GM23248 (cell line): ENCODE measurements around the gene MTCL3.

Experiments used
- DNase-seq: peaks from one replicate; pipeline ENCODE4 v3.0.0-alpha.2; 2015
- H2AFZ ChIP-seq: fragments of 200-600 bp; sonication (generic); 2 replicates; pipeline ENCODE4 v1.6.1; 2016; ENCODE audit warnings: antibody characterized with exemption
- H3F3A ChIP-seq: fragments of 200-600 bp; sonication (generic); 2 replicates; pipeline ENCODE4 v1.6.1; 2016; ENCODE audit warnings: mild to moderate bottlenecking, antibody characterized with exemption, mixed run types; ENCODE audit not compliant: insufficient read depth
- H3K27ac ChIP-seq: fragments of 200-600 bp; sonication (generic); 2 replicates; pipeline ENCODE4 v1.5.1; 2016; ENCODE audit warnings: mild to moderate bottlenecking
- H3K27me3 ChIP-seq: fragments of 200-600 bp; sonication (generic); replicated peaks from 2 replicates; pipeline ENCODE4 v1.6.1; 2016; ENCODE audit warnings: mild to moderate bottlenecking; ENCODE audit not compliant: insufficient read depth
- H3K36me3 ChIP-seq: fragments of 200-600 bp; sonication (generic); 2 replicates; pipeline ENCODE4 v1.6.1; 2016; ENCODE audit warnings: low read depth, mild to moderate bottlenecking
- H3K4me1 ChIP-seq: fragments of 200-600 bp; sonication (generic); 2 replicates; pipeline ENCODE4 v1.6.1; 2016; ENCODE audit warnings: mild to moderate bottlenecking; ENCODE audit not compliant: insufficient read depth
- H3K4me2 ChIP-seq: fragments of 200-600 bp; sonication (generic); one replicate; pipeline ENCODE4 v1.6.1; 2016; ENCODE audit warnings: mild to moderate bottlenecking; ENCODE audit not compliant: unreplicated experiment
- H3K4me3 ChIP-seq: fragments of 200-600 bp; sonication (generic); 2 replicates; pipeline ENCODE4 v1.5.1; 2016; ENCODE audit warnings: mild to moderate bottlenecking
- H3K79me2 ChIP-seq: fragments of 200-600 bp; sonication (generic); 2 replicates; pipeline ENCODE4 v1.6.1; 2016; ENCODE audit warnings: mild to moderate bottlenecking; ENCODE audit not compliant: insufficient read depth
- H3K9ac ChIP-seq: fragments of 200-600 bp; sonication (generic); 2 replicates; pipeline ENCODE4 v1.6.1; 2016; ENCODE audit warnings: mild to moderate bottlenecking
- H3K9me2 ChIP-seq: fragments of 200-600 bp; sonication (generic); 2 replicates; pipeline ENCODE4 v1.6.1; 2016; ENCODE audit warnings: mixed run types, mild to moderate bottlenecking, moderate library complexity; ENCODE audit not compliant: insufficient read depth
- H3K9me3 ChIP-seq: fragments of 200-600 bp; sonication (generic); one replicate; pipeline ENCODE4 v1.6.1; 2017; ENCODE audit warnings: low read depth
- H4K20me1 ChIP-seq: fragments of 200-600 bp; sonication (generic); 2 replicates; pipeline ENCODE4 v1.6.0; 2016; ENCODE audit not compliant: insufficient read depth
- EZH2 ChIP-seq: fragments of 200-600 bp; sonication (generic); IDR thresholded peaks from 2 replicates; pipeline ENCODE4 v1.6.1; 2018; ENCODE audit warnings: antibody characterized with exemption, mild to moderate bottlenecking; ENCODE audit not compliant: insufficient read depth, poor library complexity, severe bottlenecking
- EZH2phosphoT487 ChIP-seq: fragments of 200-600 bp; sonication (generic); IDR thresholded peaks from 2 replicates; pipeline ENCODE4 v1.6.1; 2018; ENCODE audit warnings: antibody characterized with exemption, moderate library complexity, mild to moderate bottlenecking, low read depth; ENCODE audit not compliant: insufficient read depth
- WGBS, 2 experiments: methylation state at CpG; one replicate each; pipeline ENCODE4 v1.1.6; 2015 to 2017; ENCODE audit warnings: low lambda C conversion rate in 2 of 2, low coverage in 1 of 2; ENCODE audit errors: missing lambda C conversion rate in 2 of 2; 5-methylcytosine and 5-hydroxymethylcytosine counted together
- in situ Hi-C: fragments of 300-500 bp; cut with MboI; formaldehyde crosslinking; loops from 2 replicates; pipeline ENCODE4 v1.15.0; 2020

Gene MTCL3

GRCh38 chr6:127547904-127548649, 28.9 kb upstream of the MTCL3 start:
- Histone ChIP-seq H3K36me3 (no peaks in the 10 kb centered on the region), H3K4me1 (peaks cover 12% of the 10 kb centered on the region), H3K27ac (no peak overlapping the region), H3F3A (no peaks in the 10 kb centered on the region), H3K4me3 (no peak overlapping the region), H2AFZ (no peak overlapping the region), H3K9ac (no peak overlapping the region), H3K9me3 (no peaks in the 10 kb centered on the region), H3K9me2 (no peaks in the 10 kb centered on the region), H4K20me1 (no peaks in the 10 kb centered on the region), H3K4me2 (no peak overlapping the region), H3K27me3 (no peaks in the 10 kb centered on the region), H3K79me2 (no peaks in the 10 kb centered on the region)
- TF ChIP-seq EZH2phosphoT487 (no peak), EZH2 (no peak)
- WGBS, 2 experiments = 68 to 74% methylated on average over 2 of the region's 2 CpGs
- in situ Hi-C loops = loop anchor here (10.0 kb wide), 1 partner anchor 243 kb away; no protein-coding TSS in a partner anchor
- peak; percentile 38 for DNase-seq

- TF ChIP-seq EZH2phosphoT487 (no peak), EZH2 (no peak)
- Histone ChIP-seq H4K20me1 (no peaks in the 10 kb centered on the region), H3K4me3 (no peak overlapping the region), H3K4me2 (no peak overlapping the region), H3K9me3 (no peaks in the 10 kb centered on the region), H3K4me1 (peaks cover 12% of the 10 kb centered on the region), H3K36me3 (no peaks in the 10 kb centered on the region), H3K9me2 (no peaks in the 10 kb centered on the region), H3K27ac (no peak overlapping the region), H3K9ac (no peak overlapping the region), H3K79me2 (no peaks in the 10 kb centered on the region), H3K27me3 (no peaks in the 10 kb centered on the region), H3F3A (no peaks in the 10 kb centered on the region), H2AFZ (no peak overlapping the region)
- peak; percentile 40 for DNase-seq
- WGBS, 2 experiments = 57 to 74% methylated on average over 1 of the region's 1 CpG
- in situ Hi-C loops = loop anchor here (10.0 kb wide), 1 partner anchor 242 kb away; no protein-coding TSS in a partner anchor
Measured at GRCh38 chr6:127547215-127547614, 28.1 kb upstream of the MTCL3 start.

GRCh38 chr6:127539272-127539671, 20.1 kb upstream of the MTCL3 start:
- Histone ChIP-seq H3K27ac (no peak overlapping the region), H3K36me3 (no peaks in the 10 kb centered on the region), H3K4me3 (no peak overlapping the region), H3K9me2 (no peaks in the 10 kb centered on the region), H3K27me3 (no peaks in the 10 kb centered on the region), H3K9me3 (no peaks in the 10 kb centered on the region), H4K20me1 (no peaks in the 10 kb centered on the region), H2AFZ (no peak overlapping the region), H3K4me2 (no peak overlapping the region), H3F3A (no peaks in the 10 kb centered on the region), H3K79me2 (no peaks in the 10 kb centered on the region), H3K9ac (no peak overlapping the region), H3K4me1 (no peaks in the 10 kb centered on the region)
- TF ChIP-seq EZH2phosphoT487 (no peak), EZH2 (no peak)
- WGBS, 2 experiments = 40 to 41% methylated on average over 2 of the region's 2 CpGs
- DNase-seq = peak; percentile 63
- in situ Hi-C loops = loop anchor here (5.0 kb wide), 1 partner anchor 77 kb away; no protein-coding TSS in a partner anchor

DNA sequence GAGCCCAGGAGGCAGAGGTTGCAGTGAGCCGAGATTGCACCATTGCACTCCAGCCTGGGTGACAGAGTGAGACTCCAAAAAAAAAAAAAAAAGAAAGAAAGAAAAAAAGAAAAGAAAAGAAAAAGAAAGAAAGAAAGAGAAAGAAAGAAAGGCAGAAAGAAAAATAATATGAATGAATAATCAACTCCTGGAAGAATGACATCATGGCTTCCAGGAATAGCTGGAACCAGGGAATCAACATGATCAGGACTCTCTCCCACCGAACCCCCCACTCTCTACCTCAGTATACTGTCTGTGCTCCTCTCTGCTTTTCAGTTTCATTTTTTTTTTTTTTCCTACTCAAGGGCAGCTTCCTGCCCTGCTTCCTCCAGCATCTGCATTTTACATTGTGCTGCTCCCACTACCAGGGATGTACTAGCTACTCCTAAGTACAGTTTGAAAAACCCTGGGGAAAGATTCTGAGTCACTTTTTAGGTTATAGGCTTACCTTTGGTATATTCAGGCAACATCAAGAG, 19.7 kb upstream of the MTCL3 start:
- H3K4me2 ChIP-seq = no peak overlapping the region
- no peak overlapping the region for H2AFZ ChIP-seq
- H3K9me2 ChIP-seq = no peaks in the 10 kb centered on the region
- no peaks in the 10 kb centered on the region for H3K4me1 ChIP-seq
- H4K20me1 ChIP-seq = no peaks in the 10 kb centered on the region
- no peaks in the 10 kb centered on the region for H3K9me3 ChIP-seq
- H3K36me3 ChIP-seq = no peaks in the 10 kb centered on the region
- no peaks in the 10 kb centered on the region for H3K79me2 ChIP-seq
- TF ChIP-seq EZH2 (no peak), EZH2phosphoT487 (no peak)
- H3K4me3 ChIP-seq = no peak overlapping the region
- H3K9ac ChIP-seq = no peak overlapping the region
- 50 to 52% methylated on average over 2 of the region's 2 CpGs for WGBS, 2 experiments
- no peak overlapping the region for H3K27ac ChIP-seq
- no peaks in the 10 kb centered on the region for H3K27me3 ChIP-seq
- H3F3A ChIP-seq = no peaks in the 10 kb centered on the region
- in situ Hi-C loops = loop anchor here (5.0 kb wide), 1 partner anchor 77 kb away; no protein-coding TSS in a partner anchor
- DNase-seq = no peak
